Pancreas (tissue), 10 donors: Measurements from ENCODE around the gene COX19. TPM values are rescaled to one million over a fixed set of nuclear protein-coding genes. Genes with fewer than 3 reads are reported as not detected.
A peak's percentile ranks its signal among the peaks of the same experiment; 100 is the strongest.

Experiments
- ATAC-seq, 4 donors: fragments of 200-7000 bp; cut with Tn5 transposase; one replicate each; pipeline versions ENCODE4 v1.8.0 to v1.9.1; 2020; ENCODE audit warnings: mild to moderate bottlenecking in 4 of 4, moderate library complexity in 4 of 4
- DNase-seq, 6 donors: peaks; one replicate each; pipeline ENCODE4 v3.0.0-alpha.2; 2020
- FAIRE-seq: peaks from 2 replicates; lab custom pipeline; 2012; peaks lifted over from hg19 to GRCh38; lab: Jason Lieb, UNC
- H3K27ac ChIP-seq, 4 donors: fragments of 200-600 bp; sonication (generic); 1 replicate in 3 of 4; 2 replicates in 1 of 4; pipeline versions ENCODE4 v1.5.0 to v1.8.0; 2020
- H3K27me3 ChIP-seq, 4 donors: fragments of 200-600 bp; one replicate each; pipeline ENCODE4 v1.8.0; 2021
- H3K36me3 ChIP-seq, 3 donors: fragments of 200-600 bp; sonication (generic) in 1 of 3; one replicate each; pipeline versions ENCODE4 v1.5.0 to v1.8.0; 2020 to 2021
- H3K4me1 ChIP-seq, 3 donors: fragments of 200-600 bp; one replicate each; pipeline ENCODE4 v1.8.0; 2021
- H3K4me3 ChIP-seq, 4 donors: fragments of 200-600 bp; sonication (generic) in 2 of 4; one replicate each; pipeline versions ENCODE4 v1.5.0 to v1.8.0; 2020 to 2021
- H3K9me3 ChIP-seq, 4 donors: fragments of 200-600 bp; one replicate each; pipeline ENCODE4 v1.8.0; 2021
- CTCF ChIP-seq, 4 donors: fragments of 200-600 bp; sonication (generic) in 3 of 4; IDR thresholded peaks; one replicate each; pipeline versions ENCODE4 v1.5.0 to v1.8.0; 2021; ENCODE audit warnings: antibody characterized with exemption in 4 of 4
- WGBS, 2 donors: extraction: QIAGEN DNeasy Blood & Tissue Kit; methylation state at CpG; one replicate each; pipeline ENCODE4 v1.1.7; 2013; 5-methylcytosine and 5-hydroxymethylcytosine counted together
- intact Hi-C, 3 donors: fragments of 100-400 bp; cut with DNase I; formaldehyde crosslinking; loops; one replicate each; pipeline versions ENCODE4 v1.11.1 to v1.14.2; 2022
- polyA plus RNA-seq, 2 donors: library from polyadenylated mRNA; stranded (reverse); fragments of 200-250 nt; gene quantifications; one replicate each; pipeline ENCODE4 v1.2.3, GENCODE V29; 2013
- total RNA-seq, 6 donors: library from RNA; stranded (reverse); fragmentation: NEBNext Ultra II Directional in 4 of 6; extraction: Animal tissue kit (Norgen Biotek cat#: 25700) in 4 of 6; gene quantifications; one replicate each; pipeline versions ENCODE4 v1.2.1 to v1.2.4, GENCODE V29; 2021 to 2023
- donor health status: healthy with polysubstance abuse.
- donor health status: DM: no; HTN: no; CAD: no; lungs with moderate emphysema.
- donor health status: DM: no; HTN: no; CAD: no.
- donor health status: control.
- donor health status: control.
- donor health status: Bipolar disorder and iron deficiency.
- donor health status: DM: yes; HTN: yes; CAD: no.
- donor health status: DM: no; HTN: no; CAD: no.
- donor health status: DM: no; HTN: no; CAD: no.
- donor health status: DM: yes; HTN: yes; CAD: no.

Gene COX19
- total and polyA plus RNA-seq, 8 donors, result 4.2 to 9.1 (median 6.4) TPM

GRCh38 chr7:978416-979091 is 3.2 kb upstream of the COX19 start:
- Histone ChIP-seq H3K4me1 (peaks cover 34 to 37% (median 36%) of the 10 kb centered on the region in 3 donors), H3K9me3 (no peaks in the 10 kb centered on the region), H3K4me3 (no peak overlapping the region), H3K36me3 (no peaks in the 10 kb centered on the region), H3K27ac (peak overlapping the region; percentile 93 to 99 (median 98)), H3K27me3 (no peaks in the 10 kb centered on the region)
- FAIRE-seq, result no peak
- intact Hi-C loops, result no loop called here
- 69 to 74% methylated on average over 24 of the region's 24 CpGs for WGBS, 2 donors
- peak in 2 of 6 donors; percentile 27 to 76 for DNase-seq
- ATAC-seq, result no peak
- no peak for TF ChIP-seq CTCF (IDR thresholded peaks at IDR 0.05)

GRCh38 chr7:978049-978346 is 2.6 kb upstream of the COX19 start:
- Histone ChIP-seq H3K36me3 (no peaks in the 10 kb centered on the region), H3K27ac (peak overlapping the region; percentile 93 to 99 (median 98)), H3K27me3 (no peaks in the 10 kb centered on the region), H3K4me3 (no peak overlapping the region), H3K4me1 (peaks cover 40 to 43% (median 41%) of the 10 kb centered on the region in 3 donors), H3K9me3 (no peaks in the 10 kb centered on the region)
- TF ChIP-seq CTCF (IDR thresholded peaks at IDR 0.05), result no peak
- no peak for ATAC-seq
- intact Hi-C loops, result no loop called here
- DNase-seq, result peak in 3 of 6 donors; percentile 26 to 63 (median 31)
- no peak for FAIRE-seq
- WGBS, 2 donors, result 23 to 36% methylated on average over 7 of the region's 7 CpGs

GRCh38 chr7:977326-978048 is 2.1 kb upstream of the COX19 start:
- peak; percentile 76 to 91 (median 80) for DNase-seq
- H3K36me3 ChIP-seq, result peaks cover 0 to under 1% (median 0%) of the 10 kb centered on the region in 3 donors
- H3K9me3 ChIP-seq, result no peaks in the 10 kb centered on the region
- intact Hi-C loops, result no loop called here
- peak overlapping the region; percentile 93 to 99 (median 98) for H3K27ac ChIP-seq
- peak overlapping the region in 1 of 4 donors; percentile 5 for H3K4me3 ChIP-seq
- no peak for FAIRE-seq
- H3K4me1 ChIP-seq, result peaks cover 43 to 48% (median 43%) of the 10 kb centered on the region in 3 donors
- no peaks in the 10 kb centered on the region for H3K27me3 ChIP-seq
- peak; percentile 44 to 71 (median 68) for ATAC-seq
- no peak for TF ChIP-seq CTCF (IDR thresholded peaks at IDR 0.05)
- WGBS, 2 donors, result 15 to 20% methylated on average over 17 to 19 of the region's 19 CpGs

- ATAC-seq, result peak in 3 of 4 donors; percentile 1 to 2 (median 2)
- Histone ChIP-seq H3K36me3 (peaks cover 0 to 6% (median 1%) of the 10 kb centered on the region in 3 donors), H3K27ac (peak overlapping the region; percentile 93 to 99 (median 98)), H3K27me3 (no peaks in the 10 kb centered on the region), H3K4me1 (peaks cover 43 to 51% (median 49%) of the 10 kb centered on the region in 3 donors), H3K4me3 (no peak overlapping the region), H3K9me3 (no peaks in the 10 kb centered on the region)
- WGBS, 2 donors, result 29 to 44% methylated on average over 19 of the region's 19 CpGs
- intact Hi-C loops, result no loop called here
- no peak for DNase-seq
- FAIRE-seq, result no peak
- TF ChIP-seq CTCF (IDR thresholded peaks at IDR 0.05), result no peak
Measured at GRCh38 chr7:976901-977325, 1.6 kb upstream of the COX19 start.
